DMS53 (cell line): Measurements from ENCODE around the gene IGF1.

Experiments
- DNase-seq: peaks from one replicate; lab custom pipeline; 2025; lab: John Stamatoyannopoulos, UW

Gene IGF1

GRCh38 chr12:102497743-102498142 is 17.4 kb upstream of the IGF1 start:
- DNase-seq, result no peak

GRCh38 chr12:102496591-102496990 is 16.2 kb upstream of the IGF1 start:
- no peak for DNase-seq

- DNase-seq, result peak; percentile 36
Measured at GRCh38 chr12:102487226-102487625, 6.9 kb upstream of the IGF1 start.

GRCh38 chr12:102486153-102486552 is 5.8 kb upstream of the IGF1 start:
- no peak for DNase-seq

- peak; percentile 76 for DNase-seq
Measured at GRCh38 chr12:102484428-102484958, 4.1 kb upstream of the IGF1 start.

GRCh38 chr12:102484017-102484416 is 3.7 kb upstream of the IGF1 start:
- no peak for DNase-seq

- no peak for DNase-seq
Measured at GRCh38 chr12:102483466-102483865, 3.1 kb upstream of the IGF1 start.

- DNase-seq, result peak; percentile 97
Measured at GRCh38 chr12:102481705-102482425, 1.5 kb upstream of the IGF1 start.

GRCh38 chr12:102479939-102480338 is 424 bp downstream of the IGF1 start:
- peak; percentile 47 for DNase-seq

- peak; percentile 82 for DNase-seq
Measured at GRCh38 chr12:102479099-102479885, 1.1 kb downstream of the IGF1 start.

GRCh38 chr12:102478405-102479098 is 1.8 kb downstream of the IGF1 start:
- DNase-seq, result peak; percentile 81

GRCh38 chr12:102475355-102475754 is 5.0 kb downstream of the IGF1 start:
- DNase-seq, result peak; percentile 43

- DNase-seq, result peak; percentile 99
Measured at GRCh38 chr12:102474438-102475064, 5.8 kb downstream of the IGF1 start.

- DNase-seq, result no peak
Measured at GRCh38 chr12:102472496-102472895, 7.9 kb downstream of the IGF1 start.

GRCh38 chr12:102471556-102471955 is 8.8 kb downstream of the IGF1 start:
- DNase-seq, result no peak

GRCh38 chr12:102470945-102471344 is 9.4 kb downstream of the IGF1 start:
- DNase-seq, result no peak

- DNase-seq, result peak; percentile 80
Measured at GRCh38 chr12:102468261-102468915, 12.0 kb downstream of the IGF1 start.

- no peak for DNase-seq
Measured at GRCh38 chr12:102465762-102466560, 14.4 kb downstream of the IGF1 start.

GRCh38 chr12:102463659-102464249 is 16.6 kb downstream of the IGF1 start:
- DNase-seq, result peak; percentile 48

GRCh38 chr12:102462795-102463465 is 17.4 kb downstream of the IGF1 start:
- DNase-seq, result no peak
